ENCODE results near the gene AGRN. TPM values are rescaled to one million over a fixed set of nuclear protein-coding genes. Genes with fewer than 3 reads are reported as not detected.
"Not testable (repeated sequence)": the region's sequence is repeated elsewhere in the genome, so short reads cannot be mapped to it uniquely, and the experiment has no call there.

The AGRN gene
- total RNA-seq, 1 donor from 2014 or later: 13.0 TPM

- no peak for TF ChIP-seq CTCF (IDR thresholded peaks at IDR 0.05; ENCODE audit: borderline replicate concordance)
- intact Hi-C loops (cut with micrococcal nuclease): no loop called here
- no peak for DNase-seq
These were observed 8.4 kb upstream of the AGRN start for GRCh38 chr1:1011396-1011949.

GRCh38 chr1:1012736-1013104 is 7.2 kb upstream of the AGRN start:
- H3K9me3 ChIP-seq (replicated peaks); H3K27me3 ChIP-seq (ENCODE audit: low read depth); H3K36me3 ChIP-seq; DNase-seq; intact Hi-C loops (cut with micrococcal nuclease): not testable (repeated sequence)
- peak overlapping the region; percentile 93 for H3K27ac ChIP-seq (replicated peaks)
- H3K4me1 ChIP-seq: peaks cover 25% of the 10 kb centered on the region
- peak overlapping the region; percentile 78 for H3K4me3 ChIP-seq

More at GRCh38 chr1:1011396-1011949, 8.4 kb upstream of the AGRN start:
- Histone ChIP-seq H3K4me1 (peaks cover 25% of the 10 kb centered on the region), H3K27me3 (ENCODE audit: low read depth) (no peaks in the 10 kb centered on the region), H3K27ac (replicated peaks) (no peak overlapping the region), H3K36me3 (no peaks in the 10 kb centered on the region), H3K4me3 (no peak overlapping the region), H3K9me3 (replicated peaks) (no peaks in the 10 kb centered on the region)

DNA sequence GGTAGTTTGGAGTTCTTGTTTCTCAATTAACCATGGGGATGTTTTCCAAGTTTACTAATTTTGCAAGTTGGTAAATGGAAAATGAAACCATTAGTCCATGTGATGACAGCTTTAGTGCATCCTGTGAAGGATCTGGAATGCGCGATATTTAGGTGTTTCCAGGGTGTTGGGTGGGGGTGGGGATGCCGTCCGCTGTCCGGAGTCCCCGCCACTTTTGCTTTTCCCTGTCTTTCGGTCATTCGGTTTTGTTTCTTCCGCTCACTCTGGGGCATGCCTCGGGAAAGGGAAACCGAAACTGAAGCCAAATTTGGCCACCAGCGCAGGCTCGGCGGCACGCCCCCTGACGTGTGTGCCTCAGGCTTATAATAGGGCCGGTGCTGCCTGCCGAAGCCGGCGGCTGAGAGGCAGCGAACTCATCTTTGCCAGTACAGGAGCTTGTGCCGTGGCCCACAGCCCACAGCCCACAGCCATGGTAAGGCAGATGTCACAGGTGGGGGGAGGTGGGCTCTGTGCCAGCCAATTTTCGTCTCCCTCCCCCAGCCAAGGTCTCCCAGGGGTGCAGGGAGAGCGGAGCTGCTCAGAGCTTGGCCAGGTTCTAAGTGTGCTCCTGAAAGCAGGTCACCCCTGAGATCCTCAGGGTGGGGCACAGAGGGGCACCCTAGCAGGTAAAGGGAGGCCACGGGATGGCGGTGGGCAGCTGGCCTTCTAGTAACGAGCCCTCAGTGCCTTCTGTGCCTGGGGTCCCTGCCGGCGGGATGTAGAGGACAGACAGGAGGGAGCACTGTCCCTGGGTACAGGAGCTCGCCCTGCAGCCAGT is 6.6 kb upstream of the AGRN start, which contains the start of gene ISG15:
Gene ISG15, plus strand, starts transcription at position 393 of the 817 bp plus-strand sequence. Its CDS starts 77 bp downstream, at position 470.
- no peaks in the 10 kb centered on the region for H3K27me3 ChIP-seq (ENCODE audit: low read depth)
- TF ChIP-seq CTCF (IDR thresholded peaks at IDR 0.05; ENCODE audit: borderline replicate concordance): no peak
- H3K4me3 ChIP-seq: peak within 1 kb of the TSS; percentile 78
- no peaks in the 10 kb centered on the region for H3K36me3 ChIP-seq
- peaks cover 25% of the 10 kb centered on the region for H3K4me1 ChIP-seq
- peak; percentile 92 for DNase-seq
- no peaks in the 10 kb centered on the region for H3K9me3 ChIP-seq (replicated peaks)
- intact Hi-C loops (cut with micrococcal nuclease): no loop called here
- peak within 1 kb of the TSS; percentile 93 for H3K27ac ChIP-seq (replicated peaks)

DNA sequence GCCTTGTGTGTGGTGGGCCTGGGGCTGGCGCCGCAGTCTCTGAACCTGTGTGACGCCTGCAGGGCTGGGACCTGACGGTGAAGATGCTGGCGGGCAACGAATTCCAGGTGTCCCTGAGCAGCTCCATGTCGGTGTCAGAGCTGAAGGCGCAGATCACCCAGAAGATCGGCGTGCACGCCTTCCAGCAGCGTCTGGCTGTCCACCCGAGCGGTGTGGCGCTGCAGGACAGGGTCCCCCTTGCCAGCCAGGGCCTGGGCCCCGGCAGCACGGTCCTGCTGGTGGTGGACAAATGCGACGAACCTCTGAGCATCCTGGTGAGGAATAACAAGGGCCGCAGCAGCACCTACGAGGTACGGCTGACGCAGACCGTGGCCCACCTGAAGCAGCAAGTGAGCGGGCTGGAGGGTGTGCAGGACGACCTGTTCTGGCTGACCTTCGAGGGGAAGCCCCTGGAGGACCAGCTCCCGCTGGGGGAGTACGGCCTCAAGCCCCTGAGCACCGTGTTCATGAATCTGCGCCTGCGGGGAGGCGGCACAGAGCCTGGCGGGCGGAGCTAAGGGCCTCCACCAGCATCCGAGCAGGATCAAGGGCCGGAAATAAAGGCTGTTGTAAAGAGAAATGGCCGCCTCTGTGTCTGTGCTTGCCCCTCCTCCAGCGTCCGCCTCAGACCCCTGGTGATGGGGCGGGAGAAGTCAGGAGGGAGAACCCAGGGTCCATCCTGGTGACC is 5.8 kb upstream of the AGRN start:
- no peaks in the 10 kb centered on the region for H3K9me3 ChIP-seq (replicated peaks)
- H3K4me3 ChIP-seq: peak overlapping the region; percentile 78
- H3K36me3 ChIP-seq: no peaks in the 10 kb centered on the region
- TF ChIP-seq CTCF (IDR thresholded peaks at IDR 0.05; ENCODE audit: borderline replicate concordance): no peak
- H3K27me3 ChIP-seq (ENCODE audit: low read depth): no peaks in the 10 kb centered on the region
- peak overlapping the region; percentile 93 for H3K27ac ChIP-seq (replicated peaks)
- no peak for DNase-seq
- peaks cover 28% of the 10 kb centered on the region for H3K4me1 ChIP-seq
- intact Hi-C loops (cut with micrococcal nuclease): no loop called here

GRCh38 chr1:1014799-1015681 is 4.9 kb upstream of the AGRN start:
- DNase-seq: no peak

GRCh38 chr1:1017397-1018320 is 2.3 kb upstream of the AGRN start:
- DNase-seq; H3K36me3 ChIP-seq; H3K9me3 ChIP-seq (replicated peaks); H3K27ac ChIP-seq (replicated peaks); H3K27me3 ChIP-seq (ENCODE audit: low read depth); intact Hi-C loops (cut with micrococcal nuclease); H3K4me3 ChIP-seq: not testable (repeated sequence)
- peaks cover 51% of the 10 kb centered on the region for H3K4me1 ChIP-seq

More at GRCh38 chr1:1014799-1015681, 4.9 kb upstream of the AGRN start:
- Histone ChIP-seq H3K36me3 (no peaks in the 10 kb centered on the region), H3K9me3 (replicated peaks) (no peaks in the 10 kb centered on the region), H3K27me3 (ENCODE audit: low read depth) (no peaks in the 10 kb centered on the region), H3K4me3 (peak overlapping the region; percentile 78), H3K4me1 (peaks cover 29% of the 10 kb centered on the region), H3K27ac (replicated peaks) (peak overlapping the region; percentile 93)
- TF ChIP-seq CTCF (IDR thresholded peaks at IDR 0.05; ENCODE audit: borderline replicate concordance): peak; percentile 49
- intact Hi-C loops (cut with micrococcal nuclease): no loop called here

DNA sequence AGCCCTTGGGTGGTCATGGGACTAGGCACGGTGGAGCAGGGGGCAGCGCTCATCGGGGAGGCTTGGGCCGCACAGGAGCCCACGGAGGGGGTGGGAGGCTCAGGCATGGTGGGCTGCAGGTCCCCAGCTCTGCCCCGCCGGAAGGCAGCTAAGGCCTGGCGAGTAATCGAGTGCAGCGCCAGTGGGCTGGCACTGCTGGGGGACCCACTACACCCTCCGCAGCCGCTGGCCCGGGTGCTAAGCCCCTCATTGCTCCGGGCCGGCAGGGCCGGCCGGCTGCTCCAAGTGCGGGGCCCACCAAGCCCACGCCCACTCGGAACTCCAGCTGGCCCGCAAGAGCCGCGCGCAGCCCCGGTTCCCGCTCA is 1.6 kb upstream of the AGRN start:
- H3K4me1 ChIP-seq: peaks cover 53% of the 10 kb centered on the region
- H3K27ac ChIP-seq (replicated peaks); intact Hi-C loops (cut with micrococcal nuclease); DNase-seq; H3K4me3 ChIP-seq; H3K27me3 ChIP-seq (ENCODE audit: low read depth); H3K36me3 ChIP-seq; H3K9me3 ChIP-seq (replicated peaks): not testable (repeated sequence)
